H9 (cell line): Measurements from ENCODE around the gene TLX2. TPM values are rescaled to one million over a fixed set of nuclear protein-coding genes. Genes with fewer than 3 reads are reported as not detected.

Experiments
- DNase-seq: peaks from one replicate; pipeline ENCODE4 v3.0.0-alpha.2; 2017
- H2AFZ ChIP-seq: one replicate; pipeline ENCODE4 v1.6.1; 2013; ENCODE audit warnings: mild to moderate bottlenecking, low read length, control low read depth, moderate library complexity
- H2AK5ac ChIP-seq: 2 replicates; pipeline ENCODE4 v1.6.1; 2013; ENCODE audit warnings: low read length, control low read depth, mixed read lengths; ENCODE audit not compliant: insufficient read length
- H2BK120ac ChIP-seq: one replicate; pipeline ENCODE4 v1.6.1; 2013; ENCODE audit warnings: low read depth, mild to moderate bottlenecking, low read length, control low read depth, inconsistent platforms; ENCODE audit not compliant: poor library complexity, severe bottlenecking
- H2BK12ac ChIP-seq: 2 replicates; pipeline ENCODE4 v1.6.1; 2013; ENCODE audit warnings: low read length, control low read depth, mixed read lengths, low read depth; ENCODE audit not compliant: insufficient read length
- H2BK15ac ChIP-seq: 2 replicates; pipeline ENCODE4 v1.6.1; 2013; ENCODE audit warnings: low read depth, low read length, control low read depth
- H2BK20ac ChIP-seq: one replicate; pipeline ENCODE4 v1.6.1; 2013; ENCODE audit warnings: low read depth, mild to moderate bottlenecking, low read length, control low read depth, inconsistent platforms; ENCODE audit not compliant: poor library complexity, severe bottlenecking
- H2BK5ac ChIP-seq: 2 replicates; pipeline ENCODE4 v1.6.1; 2013; ENCODE audit warnings: low read length, control low read depth, mixed read lengths; ENCODE audit not compliant: insufficient read length
- H3K14ac ChIP-seq: 2 replicates; pipeline ENCODE4 v1.6.1; 2013; ENCODE audit warnings: low read length, control low read depth; ENCODE audit not compliant: insufficient read depth
- H3K18ac ChIP-seq: 2 replicates; pipeline ENCODE4 v1.6.1; 2013; ENCODE audit warnings: low read depth, mild to moderate bottlenecking, mixed read lengths, low read length, control low read depth; ENCODE audit not compliant: insufficient read length
- H3K23ac ChIP-seq: 2 replicates; pipeline ENCODE4 v1.6.1; 2013; ENCODE audit warnings: low read length, control low read depth, mixed read lengths, low read depth; ENCODE audit not compliant: insufficient read length
- H3K23me2 ChIP-seq: 2 replicates; pipeline ENCODE4 v1.6.1; 2013; ENCODE audit warnings: low read depth, mild to moderate bottlenecking, mixed read lengths, low read length, control low read depth; ENCODE audit not compliant: insufficient read length, poor library complexity, severe bottlenecking
- H3K27ac ChIP-seq: 2 replicates; pipeline ENCODE4 v1.5.1; 2013; ENCODE audit warnings: low read length, control low read depth, mixed read lengths, low read depth; ENCODE audit not compliant: insufficient read length
- H3K27me3 ChIP-seq: 2 replicates; pipeline ENCODE4 v1.6.1; 2013; ENCODE audit warnings: low read length, control low read depth, inconsistent platforms; ENCODE audit not compliant: insufficient read depth
- H3K4ac ChIP-seq: 2 replicates; pipeline ENCODE4 v1.6.1; 2013; ENCODE audit warnings: low read depth, mild to moderate bottlenecking, control low read depth, inconsistent platforms, low read length, moderate library complexity
- H3K4me1 ChIP-seq: 2 replicates; pipeline ENCODE4 v1.6.1; 2013; ENCODE audit warnings: low read length, control low read depth, inconsistent platforms; ENCODE audit not compliant: insufficient read depth
- H3K4me2 ChIP-seq: 2 replicates; pipeline ENCODE4 v1.6.1; 2013; ENCODE audit warnings: low read length, control low read depth, mixed read lengths; ENCODE audit not compliant: insufficient read length, insufficient read depth
- H3K56ac ChIP-seq: 2 replicates; pipeline ENCODE4 v1.6.1; 2013; ENCODE audit warnings: low read depth, mild to moderate bottlenecking, mixed read lengths, low read length, control low read depth; ENCODE audit not compliant: insufficient read length
- H3K79me1 ChIP-seq: 2 replicates; pipeline ENCODE4 v1.6.1; 2013; ENCODE audit warnings: low read depth, mild to moderate bottlenecking, moderate library complexity, low read length, control low read depth, inconsistent platforms; ENCODE audit not compliant: insufficient read depth, poor library complexity, severe bottlenecking
- H3K79me2 ChIP-seq: 2 replicates; pipeline ENCODE4 v1.6.1; 2013; ENCODE audit warnings: low read length, control low read depth, inconsistent platforms; ENCODE audit not compliant: insufficient read depth
- H3K9ac ChIP-seq: 2 replicates; pipeline ENCODE4 v1.6.1; 2013; ENCODE audit warnings: low read length, control low read depth, mixed read lengths; ENCODE audit not compliant: insufficient read length; ENCODE audit errors: extremely low read depth
- H3K9me3 ChIP-seq: one replicate; pipeline ENCODE4 v1.6.1; 2013; ENCODE audit warnings: low read depth, low read length, inconsistent platforms; ENCODE audit not compliant: control insufficient read depth
- H3T11ph ChIP-seq: one replicate; pipeline ENCODE4 v1.6.1; 2013; ENCODE audit warnings: mild to moderate bottlenecking, low read length, control low read depth, inconsistent platforms
- H4K20me1 ChIP-seq: one replicate; pipeline ENCODE4 v1.6.1; 2013; ENCODE audit not compliant: control insufficient read depth, insufficient read length, insufficient read depth
- H4K5ac ChIP-seq: 2 replicates; pipeline ENCODE4 v1.6.1; 2013; ENCODE audit warnings: low read depth, mild to moderate bottlenecking, mixed read lengths, low read length, control low read depth; ENCODE audit not compliant: insufficient read length
- H4K8ac ChIP-seq: replicated peaks from 2 replicates; pipeline ENCODE4 v1.6.1; 2013; ENCODE audit warnings: low read length, control low read depth, mixed read lengths, low read depth; ENCODE audit not compliant: insufficient read length
- H4K91ac ChIP-seq: 2 replicates; pipeline ENCODE4 v1.6.1; 2013; ENCODE audit warnings: low read depth, mild to moderate bottlenecking, moderate library complexity, mixed read lengths, low read length, control low read depth; ENCODE audit not compliant: insufficient read length
- H3K27ac Mint-ChIP-seq, 3 experiments: 2 replicates in 2 of 3; 3 replicates in 1 of 3; pipeline ENCODE4 v1.8.0; 2020 to 2021; ENCODE audit warnings: mixed read lengths in 3 of 3, mild to moderate bottlenecking in 1 of 3, moderate library complexity in 1 of 3
- H3K27me3 Mint-ChIP-seq: 2 replicates; pipeline ENCODE4 v1.8.0; 2021; ENCODE audit warnings: low read depth, mild to moderate bottlenecking, moderate library complexity, mixed read lengths
- H3K36me3 Mint-ChIP-seq, 3 experiments: 2 replicates in 2 of 3; 3 replicates in 1 of 3; pipeline ENCODE4 v1.8.0; 2020 to 2021; ENCODE audit warnings: low read depth in 3 of 3, mixed read lengths in 3 of 3; ENCODE audit not compliant: insufficient read depth in 1 of 3
- H3K4me1 Mint-ChIP-seq, 2 experiments: 2 replicates each; pipeline ENCODE4 v1.8.0; 2020; ENCODE audit warnings: mixed read lengths in 2 of 2
- H3K4me3 Mint-ChIP-seq, 2 experiments: 2 replicates in 1 of 2; 3 replicates in 1 of 2; pipeline ENCODE4 v1.8.0; 2020 to 2021; ENCODE audit warnings: mild to moderate bottlenecking in 2 of 2, mixed read lengths in 2 of 2, moderate library complexity in 1 of 2
- H3K9me3 Mint-ChIP-seq, 2 experiments: 2 replicates in 1 of 2; 3 replicates in 1 of 2; pipeline ENCODE4 v1.8.0; 2020; ENCODE audit warnings: mild to moderate bottlenecking in 2 of 2, mixed read lengths in 2 of 2, moderate library complexity in 1 of 2
- total RNA-seq: library from RNA; stranded (reverse); gene quantifications from 2 replicates; pipeline ENCODE4 v1.2.1, GENCODE V29; 2021
- TF ChIP-seq, protein P1 (sequence below): fragments of 200-600 bp; sonication (generic); conservative IDR thresholded peaks from 3 replicates; pipeline ENCODE4 v1.8.0; 2021; ENCODE audit warnings: antibody characterized with exemption, mild to moderate bottlenecking

The TLX2 gene
- total RNA-seq, 1 experiment from 2014 or later = 0.20 TPM

DNA sequence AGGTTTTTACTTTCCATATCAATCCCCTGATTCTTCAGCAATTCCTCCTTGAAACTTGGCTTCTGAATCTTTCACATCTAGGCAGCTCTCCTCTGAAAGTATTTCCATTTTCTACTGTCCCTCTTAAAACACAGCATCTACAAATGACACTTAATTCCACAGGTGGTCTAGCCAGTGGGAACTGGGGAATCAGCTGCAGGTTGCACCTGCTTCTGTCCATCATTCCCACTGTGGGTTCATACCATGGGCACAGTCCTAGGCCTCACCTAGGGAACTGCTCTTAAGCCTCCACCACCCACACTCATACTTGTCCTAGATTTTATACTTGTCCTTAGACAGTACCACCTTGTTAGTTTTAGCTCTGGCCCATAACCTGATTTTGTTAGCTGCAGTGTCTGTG, 37.3 kb downstream of the TLX2 start:
- no peak overlapping the region for H2BK12ac ChIP-seq
- TF ChIP-seq, protein P1, sequence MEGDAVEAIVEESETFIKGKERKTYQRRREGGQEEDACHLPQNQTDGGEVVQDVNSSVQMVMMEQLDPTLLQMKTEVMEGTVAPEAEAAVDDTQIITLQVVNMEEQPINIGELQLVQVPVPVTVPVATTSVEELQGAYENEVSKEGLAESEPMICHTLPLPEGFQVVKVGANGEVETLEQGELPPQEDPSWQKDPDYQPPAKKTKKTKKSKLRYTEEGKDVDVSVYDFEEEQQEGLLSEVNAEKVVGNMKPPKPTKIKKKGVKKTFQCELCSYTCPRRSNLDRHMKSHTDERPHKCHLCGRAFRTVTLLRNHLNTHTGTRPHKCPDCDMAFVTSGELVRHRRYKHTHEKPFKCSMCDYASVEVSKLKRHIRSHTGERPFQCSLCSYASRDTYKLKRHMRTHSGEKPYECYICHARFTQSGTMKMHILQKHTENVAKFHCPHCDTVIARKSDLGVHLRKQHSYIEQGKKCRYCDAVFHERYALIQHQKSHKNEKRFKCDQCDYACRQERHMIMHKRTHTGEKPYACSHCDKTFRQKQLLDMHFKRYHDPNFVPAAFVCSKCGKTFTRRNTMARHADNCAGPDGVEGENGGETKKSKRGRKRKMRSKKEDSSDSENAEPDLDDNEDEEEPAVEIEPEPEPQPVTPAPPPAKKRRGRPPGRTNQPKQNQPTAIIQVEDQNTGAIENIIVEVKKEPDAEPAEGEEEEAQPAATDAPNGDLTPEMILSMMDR = no peak
- H2BK5ac ChIP-seq = no peak overlapping the region
- peaks cover 23% of the 10 kb centered on the region for H3K23me2 ChIP-seq
- H2BK20ac ChIP-seq = no peak overlapping the region
- peaks cover 31% of the 10 kb centered on the region in 2 experiments for H3K4me1 Mint-ChIP-seq
- no peak overlapping the region for H4K8ac ChIP-seq
- H3K9me3 Mint-ChIP-seq = no peaks in the 10 kb centered on the region
- no peak overlapping the region for H3K4me3 Mint-ChIP-seq
- H3K14ac ChIP-seq = no peak overlapping the region
- DNase-seq = no peak
- H3K27me3 ChIP-seq = no peaks in the 10 kb centered on the region; the same call in 1 of the 2 replicates
- no peak overlapping the region for H4K91ac ChIP-seq
- 0 out of 2 replicates have a peak, but pooled peaks cover 2% of the 10 kb centered on the region for H3K79me2 ChIP-seq
- no peak overlapping the region for H2BK120ac ChIP-seq
- no peak overlapping the region for H2BK15ac ChIP-seq
- H3K56ac ChIP-seq = no peak overlapping the region
- H2AFZ ChIP-seq = no peak overlapping the region
- H3K23ac ChIP-seq = no peak overlapping the region
- H3K27ac ChIP-seq = no peak overlapping the region
- H3K27me3 Mint-ChIP-seq = peaks cover 67% of the 10 kb centered on the region
- H3K18ac ChIP-seq = no peak overlapping the region
- no peak overlapping the region for H3K9ac ChIP-seq
- no peaks in the 10 kb centered on the region for H3K79me1 ChIP-seq
- H3K4me1 ChIP-seq = 0 out of 2 replicates have a peak, but pooled peaks cover 2% of the 10 kb centered on the region
- no peak overlapping the region for H4K5ac ChIP-seq
- no peaks in the 10 kb centered on the region for H4K20me1 ChIP-seq
- no peak overlapping the region for H3T11ph ChIP-seq
- H3K4ac ChIP-seq = no peak overlapping the region
- peaks cover 0 to 12% (median 8%) of the 10 kb centered on the region in 3 experiments; a peak in 6 of 7 replicates for H3K36me3 Mint-ChIP-seq
- H2AK5ac ChIP-seq = no peak overlapping the region
- H3K9me3 ChIP-seq = no peaks in the 10 kb centered on the region
- no peak overlapping the region for H3K27ac Mint-ChIP-seq
- H3K4me2 ChIP-seq = no peak overlapping the region
